NCI-H748 (cell line): ENCODE results near the gene RD3L.

Experiments
- DNase-seq: peaks from one replicate; lab custom pipeline; 2025; ENCODE audit not compliant: unreplicated experiment; lab: John Stamatoyannopoulos, UW

The RD3L gene

GRCh38 chr14:103941973-103942736 lies at the start of gene RD3L:
Gene RD3L, minus strand, starts transcription at chr14:103942529. Its CDS starts 834 bp downstream, at chr14:103941695.
- DNase-seq, result no peak

- no peak for DNase-seq
Measured at GRCh38 chr14:103989964-103990363, 47.6 kb upstream of the RD3L start.

- DNase-seq, result no peak
Measured at GRCh38 chr14:103989034-103989433, 46.7 kb upstream of the RD3L start.

GRCh38 chr14:103984196-103984595 lies 41.9 kb upstream of the RD3L start:
- DNase-seq, result no peak

- DNase-seq, result peak; percentile 61
Measured at GRCh38 chr14:103980623-103981238, 38.4 kb upstream of the RD3L start.

- no peak for DNase-seq
Measured at GRCh38 chr14:103974575-103974974, 32.2 kb upstream of the RD3L start.

GRCh38 chr14:103973354-103973753 lies 31.0 kb upstream of the RD3L start:
- no peak for DNase-seq

- no peak for DNase-seq
Measured at GRCh38 chr14:103969961-103970360, 27.6 kb upstream of the RD3L start.

GRCh38 chr14:103966631-103967030 lies 24.3 kb upstream of the RD3L start:
- DNase-seq, result no peak

- DNase-seq, result no peak
Measured at GRCh38 chr14:103961928-103962578, 19.7 kb upstream of the RD3L start.

- DNase-seq, result no peak
Measured at GRCh38 chr14:103960457-103961055, 18.2 kb upstream of the RD3L start.

GRCh38 chr14:103949131-103949790 lies 6.9 kb upstream of the RD3L start:
- no peak for DNase-seq

- DNase-seq, result no peak
Measured at GRCh38 chr14:103948442-103948841, 6.1 kb upstream of the RD3L start.

- DNase-seq, result no peak
Measured at GRCh38 chr14:103946975-103947374, 4.6 kb upstream of the RD3L start.

GRCh38 chr14:103943673-103944072 lies 1.3 kb upstream of the RD3L start:
- DNase-seq, result no peak

- no peak for DNase-seq
Measured at GRCh38 chr14:103941462-103941861, 867 bp downstream of the RD3L start.

- DNase-seq, result no peak
Measured at GRCh38 chr14:103935102-103935501, 7.2 kb downstream of the RD3L start.

GRCh38 chr14:103932791-103933490 lies 9.4 kb downstream of the RD3L start:
- no peak for DNase-seq

- no peak for DNase-seq
Measured at GRCh38 chr14:103931422-103931821, 10.9 kb downstream of the RD3L start.

GRCh38 chr14:103930051-103930604 lies 12.2 kb downstream of the RD3L start:
- DNase-seq, result no peak
